Measurements from ENCODE around the gene PRKCB.

DNA sequence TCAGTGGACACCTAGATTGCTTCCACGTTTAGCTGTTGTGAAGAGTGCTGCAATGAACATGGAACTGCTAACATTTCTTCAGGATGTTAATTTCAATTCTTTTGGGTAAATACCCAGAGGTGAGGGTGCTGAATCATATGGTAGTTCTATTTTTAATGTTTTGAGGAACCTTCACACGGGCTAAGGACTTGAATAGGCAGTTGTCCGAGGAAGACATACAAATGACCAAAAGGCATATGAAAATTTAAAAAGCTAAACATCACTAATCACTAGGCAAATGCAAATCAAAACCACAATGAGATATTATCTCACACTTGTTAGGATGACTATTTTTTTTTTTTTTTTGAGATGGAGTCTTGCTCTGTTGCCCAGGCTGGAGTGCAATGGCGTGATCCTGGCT lies 173.3 kb downstream of the PRKCB start:
- TF ChIP-seq TAF1 (IDR thresholded peaks at IDR 0.05; ENCODE audit: borderline replicate concordance, insufficient read depth, low read length) (no peak), POLR2AphosphoS5 (IDR thresholded peaks at IDR 0.05; ENCODE audit: low read depth, low read length) (no peak), SIN3A (IDR thresholded peaks at IDR 0.05; ENCODE audit: borderline replicate concordance, insufficient read depth, low read length) (no peak), FOXP2 (optimal IDR thresholded peaks at IDR 0.05; ENCODE audit: borderline replicate concordance, extremely low read depth, extremely low read length, insufficient read depth) (no peak)

Measured in PFSK-1 (cell line).